PC-9 (cell line): Measurements from ENCODE around the gene MSH3. TPM values are rescaled to one million over a fixed set of nuclear protein-coding genes. Genes with fewer than 3 reads are reported as not detected.

Experiments
- BruUV-seq: library from RNA; stranded (reverse); fragments of 400-500 nt; replicated peaks from 2 replicates; lab custom pipeline; 2021; lab: Mats Ljungman, UMichigan
- CTCF ChIA-PET: fragments of 300-600 bp; sonication (Branson Sonifier 250); formaldehyde crosslinking; loops from one replicate; lab custom pipeline; 2022; ENCODE audit warnings: antibody characterized with exemption; lab: Charles Lee
- POLR2A ChIA-PET: fragments of 300-600 bp; sonication (Branson Sonifier 250); formaldehyde crosslinking; loops from one replicate; lab custom pipeline; 2022; ENCODE audit warnings: antibody characterized with exemption; ENCODE audit not compliant: unreplicated experiment; lab: Charles Lee
- DNase-seq, 2 experiments: peaks; one replicate each; pipeline versions ENCODE4 v3.0.0 to v3.0.0-alpha.2; 2015 to 2022; ENCODE audit warnings: mixed read lengths in 1 of 2
- H2AFZ ChIP-seq: fragments of 200-600 bp; sonication (generic); 2 replicates; pipeline ENCODE4 v1.8.1; 2017; ENCODE audit warnings: antibody characterized with exemption
- H3F3A ChIP-seq: fragments of 200-600 bp; sonication (generic); 2 replicates; pipeline ENCODE4 v1.8.1; 2017; ENCODE audit warnings: antibody characterized with exemption, mild to moderate bottlenecking, low read depth; ENCODE audit not compliant: insufficient read depth
- H3K27ac ChIP-seq: fragments of 200-600 bp; sonication (generic); 2 replicates; pipeline ENCODE4 v1.6.1; 2016; ENCODE audit warnings: mixed run types
- H3K27me3 ChIP-seq: fragments of 200-600 bp; sonication (generic); 2 replicates; pipeline ENCODE4 v1.6.1; 2016; ENCODE audit warnings: low read depth, mixed run types; ENCODE audit not compliant: insufficient read depth
- H3K36me3 ChIP-seq: fragments of 200-600 bp; sonication (generic); 2 replicates; pipeline ENCODE4 v1.6.1; 2016; ENCODE audit warnings: low read depth, mixed run types
- H3K4me1 ChIP-seq: fragments of 200-600 bp; sonication (generic); replicated peaks from 2 replicates; pipeline ENCODE4 v1.6.1; 2016; ENCODE audit warnings: mixed run types; ENCODE audit not compliant: insufficient read depth
- H3K4me2 ChIP-seq: fragments of 200-600 bp; sonication (generic); 2 replicates; pipeline ENCODE4 v1.6.1; 2017; ENCODE audit warnings: mixed run types
- H3K4me3 ChIP-seq: fragments of 200-600 bp; sonication (generic); 2 replicates; pipeline ENCODE4 v1.6.1; 2016; ENCODE audit warnings: mixed run types
- H3K79me2 ChIP-seq: fragments of 200-600 bp; sonication (generic); 2 replicates; pipeline ENCODE4 v1.6.1; 2017; ENCODE audit warnings: low read depth, mixed run types
- H3K9me2 ChIP-seq: fragments of 200-600 bp; sonication (generic); 2 replicates; pipeline ENCODE4 v1.8.1; 2017; ENCODE audit warnings: mild to moderate bottlenecking; ENCODE audit not compliant: insufficient read depth
- H3K9me3 ChIP-seq: fragments of 200-600 bp; sonication (generic); 2 replicates; pipeline ENCODE4 v1.8.1; 2016; ENCODE audit warnings: low read depth; ENCODE audit not compliant: insufficient read depth
- H4K20me1 ChIP-seq: fragments of 200-600 bp; sonication (generic); 2 replicates; pipeline ENCODE4 v1.8.1; 2017; ENCODE audit not compliant: insufficient read depth
- EZH2 ChIP-seq: fragments of 200-600 bp; sonication (generic); IDR thresholded peaks from 2 replicates; pipeline ENCODE4 v1.8.0; 2017; ENCODE audit warnings: antibody characterized with exemption, low read depth
- intact Hi-C: fragments of 100-400 bp; cut with micrococcal nuclease; formaldehyde crosslinking; loops from one replicate; pipeline ENCODE4 v1.10.0; 2022; ENCODE audit not compliant: unreplicated experiment
- total RNA-seq: library from RNA; stranded (reverse); gene quantifications from 2 replicates; pipeline ENCODE4 v1.2.3, GENCODE V29; 2021
- TF ChIP-seq, protein P1 (sequence below): fragments of 200-600 bp; sonication (generic); conservative IDR thresholded peaks from 2 replicates; pipeline ENCODE4 v1.6.1; 2017; ENCODE audit warnings: mixed run types, antibody characterized with exemption, mild to moderate bottlenecking, moderate library complexity

The MSH3 gene
- total RNA-seq, 1 experiment from 2014 or later: 16.9 TPM

DNA sequence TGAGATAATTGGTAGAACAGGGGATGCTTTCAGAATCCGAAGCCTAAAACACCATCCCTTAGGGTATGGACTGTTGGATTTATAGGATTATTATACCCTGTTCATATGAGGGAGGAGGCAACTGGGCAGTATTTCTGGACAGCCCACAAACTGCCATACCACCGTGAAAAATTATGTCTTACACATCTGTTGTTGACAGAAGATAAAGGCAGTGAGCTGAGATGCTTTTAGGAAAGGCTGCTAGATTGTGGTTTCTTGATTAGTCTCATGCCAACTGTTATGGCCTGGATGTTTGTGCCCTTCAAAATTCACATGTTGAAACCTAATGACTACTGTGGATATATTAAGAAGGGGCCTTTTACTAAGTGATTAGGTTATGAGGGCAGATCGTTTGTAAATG, 84.0 kb downstream of the MSH3 start:
- H3K36me3 ChIP-seq: no peaks in the 10 kb centered on the region; the same call in 1 of the 2 replicates
- DNase-seq: no peak
- no peak overlapping the region for H2AFZ ChIP-seq
- no peak overlapping the region for H3K27ac ChIP-seq
- TF ChIP-seq, protein P1, sequence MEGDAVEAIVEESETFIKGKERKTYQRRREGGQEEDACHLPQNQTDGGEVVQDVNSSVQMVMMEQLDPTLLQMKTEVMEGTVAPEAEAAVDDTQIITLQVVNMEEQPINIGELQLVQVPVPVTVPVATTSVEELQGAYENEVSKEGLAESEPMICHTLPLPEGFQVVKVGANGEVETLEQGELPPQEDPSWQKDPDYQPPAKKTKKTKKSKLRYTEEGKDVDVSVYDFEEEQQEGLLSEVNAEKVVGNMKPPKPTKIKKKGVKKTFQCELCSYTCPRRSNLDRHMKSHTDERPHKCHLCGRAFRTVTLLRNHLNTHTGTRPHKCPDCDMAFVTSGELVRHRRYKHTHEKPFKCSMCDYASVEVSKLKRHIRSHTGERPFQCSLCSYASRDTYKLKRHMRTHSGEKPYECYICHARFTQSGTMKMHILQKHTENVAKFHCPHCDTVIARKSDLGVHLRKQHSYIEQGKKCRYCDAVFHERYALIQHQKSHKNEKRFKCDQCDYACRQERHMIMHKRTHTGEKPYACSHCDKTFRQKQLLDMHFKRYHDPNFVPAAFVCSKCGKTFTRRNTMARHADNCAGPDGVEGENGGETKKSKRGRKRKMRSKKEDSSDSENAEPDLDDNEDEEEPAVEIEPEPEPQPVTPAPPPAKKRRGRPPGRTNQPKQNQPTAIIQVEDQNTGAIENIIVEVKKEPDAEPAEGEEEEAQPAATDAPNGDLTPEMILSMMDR: no peak
- no peak for TF ChIP-seq EZH2
- ChIA-PET CTCF (no interaction called here), POLR2A (interaction anchor here (0.8 kb wide), 1 partner anchor 350 kb away, joined by 3 read pairs; no protein-coding TSS in a partner anchor)
- BruUV-seq: no TSS peak
- no peaks in the 10 kb centered on the region for H3F3A ChIP-seq
- H3K4me1 ChIP-seq: no peaks in the 10 kb centered on the region
- H3K9me3 ChIP-seq: no peaks in the 10 kb centered on the region
- H3K9me2 ChIP-seq: no peaks in the 10 kb centered on the region
- no peaks in the 10 kb centered on the region for H3K27me3 ChIP-seq
- H3K79me2 ChIP-seq: no peaks in the 10 kb centered on the region
- no peak overlapping the region for H3K4me2 ChIP-seq
- H4K20me1 ChIP-seq: no peaks in the 10 kb centered on the region
- intact Hi-C loops: no loop called here
- no peak overlapping the region for H3K4me3 ChIP-seq

DNA sequence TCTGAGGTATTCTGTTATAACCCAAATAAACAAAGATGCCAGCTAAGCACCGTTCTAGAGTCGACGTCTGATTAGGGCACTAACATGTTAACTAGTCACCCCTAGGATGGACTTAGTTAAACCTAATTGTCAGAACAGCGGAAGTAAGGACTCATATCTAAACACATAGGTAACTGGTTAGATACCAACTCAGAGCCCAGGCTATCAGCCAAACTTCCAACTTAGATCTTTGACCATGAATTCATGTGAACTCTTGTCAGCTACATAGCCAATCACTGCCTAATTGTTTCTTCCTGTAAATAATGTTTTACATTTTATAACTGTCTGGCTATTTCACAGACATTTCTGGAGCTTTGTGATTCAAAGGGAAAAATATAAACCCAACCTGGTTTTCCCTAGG, 84.6 kb downstream of the MSH3 start:
- no peaks in the 10 kb centered on the region for H3K79me2 ChIP-seq
- no peak overlapping the region for H2AFZ ChIP-seq
- H3K27me3 ChIP-seq: no peaks in the 10 kb centered on the region
- H3K9me2 ChIP-seq: no peaks in the 10 kb centered on the region
- H3K36me3 ChIP-seq: peaks cover under 1% of the 10 kb centered on the region; the same call in 1 of the 2 replicates
- no peak overlapping the region for H3K4me2 ChIP-seq
- H3K9me3 ChIP-seq: no peaks in the 10 kb centered on the region
- no peaks in the 10 kb centered on the region for H4K20me1 ChIP-seq
- H3K4me3 ChIP-seq: no peak overlapping the region
- DNase-seq: no peak
- no TSS peak for BruUV-seq
- POLR2A ChIA-PET: interaction anchor here (0.8 kb wide), 1 partner anchor 350 kb away, joined by 3 read pairs; no protein-coding TSS in a partner anchor
- CTCF ChIA-PET: no interaction called here
- H3K4me1 ChIP-seq: no peaks in the 10 kb centered on the region
- intact Hi-C loops: no loop called here
- H3F3A ChIP-seq: no peaks in the 10 kb centered on the region
- TF ChIP-seq EZH2: no peak
- TF ChIP-seq, protein P1: no peak
- no peak overlapping the region for H3K27ac ChIP-seq

- intact Hi-C loops: no loop called here
Observed at GRCh38 chr5:80739496-80739895, 85.0 kb downstream of the MSH3 start.

More at GRCh38 chr5:80739496-80739895, 85.0 kb downstream of the MSH3 start:
- CTCF ChIA-PET: no interaction called here
- no peak for DNase-seq
- TF ChIP-seq EZH2: no peak
- TF ChIP-seq, protein P1: no peak
- Histone ChIP-seq H3K4me1 (no peaks in the 10 kb centered on the region), H3K79me2 (no peaks in the 10 kb centered on the region), H3K4me2 (no peak overlapping the region), H3K9me2 (no peaks in the 10 kb centered on the region), H3F3A (no peaks in the 10 kb centered on the region), H3K4me3 (no peak overlapping the region), H3K9me3 (no peaks in the 10 kb centered on the region), H2AFZ (no peak overlapping the region), H3K36me3 (peaks cover 4% of the 10 kb centered on the region; the same call in 1 of the 2 replicates), H4K20me1 (no peaks in the 10 kb centered on the region), H3K27ac (no peak overlapping the region), H3K27me3 (no peaks in the 10 kb centered on the region)
- POLR2A ChIA-PET: interaction anchor here (0.8 kb wide), 1 partner anchor 349 kb away, joined by 3 read pairs; no protein-coding TSS in a partner anchor
- BruUV-seq: no TSS peak
